Fibroblast of skin of right quadriceps (primary cell): Measurements from ENCODE around the gene MFAP3L.
"Not testable (repeated sequence)": the region's sequence is repeated elsewhere in the genome, so short reads cannot be mapped to it uniquely, and the experiment has no call there.

Experiments
- DNase-seq: peaks from one replicate; pipeline ENCODE4 v3.0.0-alpha.2; 2013

Gene MFAP3L

GRCh38 chr4:169985881-169986280 lies 40.3 kb downstream of the MFAP3L start:
- no peak for DNase-seq

- DNase-seq = no peak
These were observed 41.5 kb downstream of the MFAP3L start for GRCh38 chr4:169984745-169985144.

DNA sequence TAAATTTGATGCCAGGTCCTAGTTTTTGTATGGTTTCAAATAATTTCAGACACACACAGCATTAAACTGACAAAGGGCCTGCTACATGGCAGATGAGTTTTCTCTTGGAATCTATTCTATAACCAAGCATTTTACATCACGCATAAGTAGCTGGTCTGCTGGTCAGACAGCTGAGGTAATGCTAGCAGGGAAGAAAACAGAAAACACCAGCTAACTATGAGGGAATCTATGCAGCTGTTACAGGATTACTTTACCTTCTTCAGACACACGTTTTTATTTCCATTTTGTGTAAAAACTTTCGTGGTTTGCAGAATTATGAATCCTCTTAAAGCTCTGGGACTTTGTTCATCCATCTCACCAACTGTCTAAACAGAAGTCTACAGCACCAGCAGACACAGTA lies 42.0 kb downstream of the MFAP3L start:
- no peak for DNase-seq

DNA sequence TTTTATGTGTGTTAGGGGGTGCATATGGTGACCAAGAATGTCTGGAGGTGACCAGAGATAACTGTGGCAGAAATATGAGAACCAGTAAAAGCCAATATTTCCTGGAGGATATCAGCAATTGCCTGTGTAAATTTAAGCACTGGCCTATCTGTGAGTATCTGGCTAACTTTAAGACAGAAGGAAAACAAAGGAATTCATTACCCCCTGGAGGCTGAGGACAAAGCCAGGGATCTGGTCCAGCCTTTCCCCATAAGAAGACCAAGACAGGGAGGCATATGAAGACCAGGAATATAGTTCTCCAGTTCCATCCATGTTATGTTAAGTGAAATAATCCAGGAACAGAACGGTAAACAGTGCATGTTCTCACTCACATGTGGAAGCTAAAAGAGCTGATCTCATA lies 49.2 kb downstream of the MFAP3L start:
- no peak for DNase-seq

GRCh38 chr4:169975838-169976796 lies 50.1 kb downstream of the MFAP3L start:
- no peak for DNase-seq

GRCh38 chr4:169975131-169975837 lies 50.9 kb downstream of the MFAP3L start:
- DNase-seq = peak; percentile 27

GRCh38 chr4:169971456-169972015 lies 54.7 kb downstream of the MFAP3L start:
- DNase-seq = no peak

DNA sequence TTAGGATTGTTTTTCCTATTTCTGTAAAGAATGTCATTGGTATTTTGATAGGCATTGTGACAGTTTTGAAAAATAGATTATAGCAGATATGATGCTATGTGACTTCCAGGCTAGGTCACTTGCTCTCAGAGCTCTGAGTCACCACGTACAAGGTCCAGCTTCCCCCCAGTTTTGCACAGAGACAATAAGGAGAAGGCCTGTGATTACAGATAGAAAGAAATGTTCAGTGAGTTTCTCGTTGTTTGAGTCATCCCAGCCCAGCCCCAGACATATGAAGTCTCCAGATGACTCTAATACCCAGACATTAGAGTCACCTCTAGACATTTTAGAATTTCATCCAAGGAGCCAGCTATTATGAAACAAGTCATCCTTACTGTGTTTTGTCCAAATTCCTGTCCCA lies 57.2 kb downstream of the MFAP3L start:
- peak; percentile 86 for DNase-seq

GRCh38 chr4:169963998-169964397 lies 62.2 kb downstream of the MFAP3L start:
- peak; percentile 18 for DNase-seq

DNA sequence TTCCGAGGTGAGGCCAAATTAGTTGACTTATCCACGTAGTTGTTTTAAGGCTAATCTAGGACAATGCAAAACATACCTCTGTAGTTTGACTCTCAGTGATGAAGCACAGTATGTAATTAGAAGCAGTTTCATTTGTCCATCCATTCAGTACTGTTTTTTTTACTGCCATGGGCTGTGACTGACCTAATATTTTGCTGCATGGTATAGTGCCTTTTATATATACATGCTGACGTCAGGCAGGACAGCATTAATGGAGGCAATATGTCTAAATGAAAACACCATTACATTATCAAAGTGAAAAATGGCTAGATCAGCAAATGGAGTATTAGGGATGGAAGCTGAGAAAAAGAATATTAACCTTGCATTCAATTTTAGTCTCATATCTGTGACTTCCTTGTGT lies 66.9 kb downstream of the MFAP3L start:
- DNase-seq = no peak

- DNase-seq = no peak
These were observed 67.6 kb downstream of the MFAP3L start for GRCh38 chr4:169958629-169959028.

- no peak for DNase-seq
These were observed 68.4 kb downstream of the MFAP3L start for GRCh38 chr4:169957785-169958184.

DNA sequence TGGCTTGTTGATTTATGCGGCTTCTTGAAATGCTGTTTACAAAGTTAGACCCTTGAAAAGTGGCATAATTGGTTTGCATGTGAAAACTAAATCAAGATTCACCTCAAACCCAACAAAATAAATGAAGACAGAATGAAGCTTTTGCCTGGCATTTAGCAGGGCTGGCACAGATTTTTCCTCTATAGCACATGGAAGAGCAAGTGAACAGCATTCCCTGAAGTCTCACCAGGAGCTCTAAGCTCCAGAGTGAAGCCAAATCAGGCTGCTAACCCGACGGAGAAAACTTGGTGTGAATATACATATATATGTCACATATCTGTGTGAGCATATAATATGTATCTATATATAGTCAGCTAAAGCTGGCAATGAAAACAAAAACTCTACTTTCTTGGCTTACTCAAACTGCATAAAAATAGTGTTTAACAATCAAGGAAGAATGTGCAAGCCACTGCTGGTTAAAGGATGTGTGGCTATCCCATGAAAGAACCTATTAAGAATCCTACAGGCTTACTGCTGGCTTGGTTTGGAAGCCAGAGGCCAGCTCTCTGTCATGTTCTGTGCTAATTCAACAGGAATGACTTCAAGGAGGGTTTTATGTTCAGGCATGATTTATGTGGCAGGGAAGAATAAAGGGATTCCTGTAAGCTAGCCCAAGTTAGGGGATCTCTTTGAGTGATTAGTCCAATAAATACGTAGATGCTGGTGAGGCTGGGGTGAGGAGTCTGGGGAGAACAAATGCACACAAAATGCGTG lies 69.9 kb downstream of the MFAP3L start:
- peak; percentile 55 for DNase-seq

- no peak for DNase-seq
These were observed 70.7 kb downstream of the MFAP3L start for GRCh38 chr4:169955521-169955920.

- DNase-seq = no peak
These were observed 73.8 kb downstream of the MFAP3L start for GRCh38 chr4:169952236-169953002.

- DNase-seq = no peak
These were observed 77.9 kb downstream of the MFAP3L start for GRCh38 chr4:169948271-169948670.

DNA sequence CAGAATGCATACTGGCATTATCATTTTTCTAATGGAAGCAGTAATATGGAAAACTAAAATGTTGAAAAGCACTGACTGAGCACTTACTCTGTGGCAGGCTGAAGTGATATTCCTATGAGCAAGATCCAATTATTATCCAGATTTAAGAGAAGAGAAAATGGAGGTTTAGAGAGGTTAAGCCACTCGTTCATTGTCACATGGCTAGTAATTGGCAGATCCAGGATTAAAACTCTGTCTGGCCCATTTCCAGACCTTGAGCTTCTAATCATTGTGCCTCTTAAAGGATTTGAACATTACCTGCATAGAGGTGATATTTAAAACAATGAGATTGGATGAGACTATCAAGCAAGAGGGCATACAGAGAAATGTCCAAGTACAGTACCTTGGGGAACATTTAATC lies 80.6 kb downstream of the MFAP3L start:
- DNase-seq = no peak

GRCh38 chr4:169943601-169944000 lies 82.6 kb downstream of the MFAP3L start:
- not testable (repeated sequence) for DNase-seq

DNA sequence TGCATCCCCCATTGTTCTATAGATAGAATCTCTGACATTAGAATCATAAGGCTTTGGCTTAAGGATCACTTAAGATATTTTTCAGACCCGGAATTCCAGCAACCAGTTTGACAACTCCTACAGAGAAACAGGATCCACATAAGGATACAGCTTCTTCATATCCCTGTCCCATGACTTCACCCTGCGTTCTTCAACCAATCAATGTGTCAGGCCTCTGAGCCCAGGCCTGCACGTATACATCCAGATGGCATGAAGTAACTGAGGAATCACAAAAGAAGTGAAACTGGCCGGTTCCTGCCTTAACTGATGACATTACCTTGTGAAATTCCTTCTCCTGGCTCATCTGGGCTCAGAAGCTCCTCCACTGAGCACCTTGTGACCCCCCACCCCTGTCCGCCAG lies 85.1 kb downstream of the MFAP3L start:
- no peak for DNase-seq

- no peak for DNase-seq
These were observed 85.7 kb downstream of the MFAP3L start for GRCh38 chr4:169940460-169940859.
